ENCODE measurements around the gene CYGB. TPM values are rescaled to one million over a fixed set of nuclear protein-coding genes. Genes with fewer than 3 reads are reported as not detected.

Gene CYGB
- total and polyA plus RNA-seq, 9 of the 15 experiments (the other 6 are each of a cell fraction or from before 2014, with no cell fraction given): 0.08 to 0.95 (median 0.18) TPM; not detected in 5

DNA sequence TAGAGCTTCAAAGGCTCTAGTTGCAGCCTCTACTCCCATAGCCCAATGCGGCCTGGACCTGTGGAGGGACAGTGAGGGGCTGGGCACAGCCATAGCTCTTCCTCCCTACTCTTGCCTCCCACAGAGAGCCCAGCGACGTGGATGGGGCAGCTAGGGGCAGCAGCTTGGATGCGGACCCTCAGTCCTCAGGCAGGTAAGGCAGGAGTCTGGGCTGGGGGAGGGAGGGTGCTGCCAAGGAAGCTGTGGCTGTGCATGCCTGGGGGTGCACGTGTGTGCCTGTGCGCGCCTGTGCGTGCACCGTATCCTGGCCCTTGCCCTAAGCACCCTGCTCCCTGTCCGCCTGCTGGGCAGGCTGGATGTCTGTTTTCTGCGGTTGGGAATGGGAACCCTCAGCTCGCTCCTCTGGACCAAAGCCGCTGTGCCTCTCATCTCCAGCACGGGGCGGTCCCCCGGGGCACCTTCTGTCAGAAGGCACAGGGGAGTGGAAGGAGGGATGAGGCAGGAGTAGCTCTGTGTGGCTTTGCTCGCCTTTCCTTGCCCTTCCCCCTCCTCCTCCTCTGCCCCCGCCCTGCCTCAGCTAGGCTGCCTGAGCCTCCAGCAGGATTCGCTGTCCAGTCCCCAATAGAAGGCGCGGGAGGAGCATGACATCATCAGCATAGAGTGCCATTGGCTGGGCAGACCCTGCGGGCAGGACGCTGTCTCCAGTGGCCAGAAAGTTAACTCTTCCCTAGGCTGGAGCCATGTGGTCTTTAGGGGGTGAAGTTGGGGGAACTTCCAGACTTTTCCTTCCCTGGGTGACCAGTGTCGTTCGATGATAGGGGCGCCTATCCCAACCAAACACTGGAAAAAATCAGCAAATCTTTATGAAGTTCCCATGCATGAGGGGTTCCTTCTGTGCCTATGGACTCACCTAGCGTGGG is 3.1 kb upstream of the CYGB start (continued):
- TF ChIP-seq RBM39 (optimal IDR thresholded peaks at IDR 0.05; ENCODE audit: low read depth, low read length) (no peak), EGR1 (conservative IDR thresholded peaks at IDR 0.05) (peak; percentile 70), ARNT (IDR thresholded peaks at IDR 0.05) (0 out of 4 replicates have a peak, but pooled peaks of 1 of the 2 experiments have one; percentile 12), PTBP1 (IDR thresholded peaks at IDR 0.05; ENCODE audit: low read depth, low read length) (no peak), KLF10 (CRISPR knock-in tag; IDR thresholded peaks at IDR 0.05) (no peak), HMG20A (CRISPR knock-in tag; conservative IDR thresholded peaks at IDR 0.05) (no peak), ZNF175 (CRISPR knock-in tag; IDR thresholded peaks at IDR 0.05; ENCODE audit: low read depth) (no peak; the same call in 1 of the 2 replicates), ZNF12 (CRISPR knock-in tag; IDR thresholded peaks at IDR 0.05) (0 out of 2 replicates have a peak, but pooled peaks have one; percentile 74), ZNF174 (CRISPR knock-in tag; IDR thresholded peaks at IDR 0.05) (no peak), MYBL2 (IDR thresholded peaks at IDR 0.05; ENCODE audit: low read depth) (no peak), MYBL2 (CRISPR knock-in tag; IDR thresholded peaks at IDR 0.05; ENCODE audit: borderline replicate concordance) (no peak), GABPB1 (CRISPR knock-in tag; IDR thresholded peaks at IDR 0.05) (peak; percentile 68), SP1 (CRISPR knock-in tag; IDR thresholded peaks at IDR 0.05) (peak; percentile 36; the same call in 1 of the 2 replicates), ZNF507 (tag; conservative IDR thresholded peaks at IDR 0.05) (no peak), POLR2AphosphoS5 (IDR thresholded peaks at IDR 0.05; ENCODE audit: control insufficient read depth, insufficient read depth, low read depth, low read length) (no peak), POU5F1 (IDR thresholded peaks at IDR 0.05; ENCODE audit: borderline replicate concordance, low read depth, low read length, partially characterized antibody) (no peak), ZFP1 (CRISPR knock-in tag; IDR thresholded peaks at IDR 0.05) (no peak)
- TF ChIP-seq, protein P1, sequence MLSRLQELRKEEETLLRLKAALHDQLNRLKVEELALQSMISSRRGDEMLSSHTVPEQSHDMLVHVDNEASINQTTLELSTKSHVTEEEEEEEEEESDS (CRISPR knock-in tag; IDR thresholded peaks at IDR 0.05): no peak
- TF ChIP-seq, protein P2, sequence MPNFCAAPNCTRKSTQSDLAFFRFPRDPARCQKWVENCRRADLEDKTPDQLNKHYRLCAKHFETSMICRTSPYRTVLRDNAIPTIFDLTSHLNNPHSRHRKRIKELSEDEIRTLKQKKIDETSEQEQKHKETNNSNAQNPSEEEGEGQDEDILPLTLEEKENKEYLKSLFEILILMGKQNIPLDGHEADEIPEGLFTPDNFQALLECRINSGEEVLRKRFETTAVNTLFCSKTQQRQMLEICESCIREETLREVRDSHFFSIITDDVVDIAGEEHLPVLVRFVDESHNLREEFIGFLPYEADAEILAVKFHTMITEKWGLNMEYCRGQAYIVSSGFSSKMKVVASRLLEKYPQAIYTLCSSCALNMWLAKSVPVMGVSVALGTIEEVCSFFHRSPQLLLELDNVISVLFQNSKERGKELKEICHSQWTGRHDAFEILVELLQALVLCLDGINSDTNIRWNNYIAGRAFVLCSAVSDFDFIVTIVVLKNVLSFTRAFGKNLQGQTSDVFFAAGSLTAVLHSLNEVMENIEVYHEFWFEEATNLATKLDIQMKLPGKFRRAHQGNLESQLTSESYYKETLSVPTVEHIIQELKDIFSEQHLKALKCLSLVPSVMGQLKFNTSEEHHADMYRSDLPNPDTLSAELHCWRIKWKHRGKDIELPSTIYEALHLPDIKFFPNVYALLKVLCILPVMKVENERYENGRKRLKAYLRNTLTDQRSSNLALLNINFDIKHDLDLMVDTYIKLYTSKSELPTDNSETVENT (CRISPR knock-in tag; IDR thresholded peaks at IDR 0.05): no peak
- TF ChIP-seq, protein P3, sequence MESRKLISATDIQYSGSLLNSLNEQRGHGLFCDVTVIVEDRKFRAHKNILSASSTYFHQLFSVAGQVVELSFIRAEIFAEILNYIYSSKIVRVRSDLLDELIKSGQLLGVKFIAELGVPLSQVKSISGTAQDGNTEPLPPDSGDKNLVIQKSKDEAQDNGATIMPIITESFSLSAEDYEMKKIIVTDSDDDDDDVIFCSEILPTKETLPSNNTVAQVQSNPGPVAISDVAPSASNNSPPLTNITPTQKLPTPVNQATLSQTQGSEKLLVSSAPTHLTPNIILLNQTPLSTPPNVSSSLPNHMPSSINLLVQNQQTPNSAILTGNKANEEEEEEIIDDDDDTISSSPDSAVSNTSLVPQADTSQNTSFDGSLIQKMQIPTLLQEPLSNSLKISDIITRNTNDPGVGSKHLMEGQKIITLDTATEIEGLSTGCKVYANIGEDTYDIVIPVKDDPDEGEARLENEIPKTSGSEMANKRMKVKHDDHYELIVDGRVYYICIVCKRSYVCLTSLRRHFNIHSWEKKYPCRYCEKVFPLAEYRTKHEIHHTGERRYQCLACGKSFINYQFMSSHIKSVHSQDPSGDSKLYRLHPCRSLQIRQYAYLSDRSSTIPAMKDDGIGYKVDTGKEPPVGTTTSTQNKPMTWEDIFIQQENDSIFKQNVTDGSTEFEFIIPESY (CRISPR knock-in tag; IDR thresholded peaks at IDR 0.05): no peak
- TF ChIP-seq, protein P4, sequence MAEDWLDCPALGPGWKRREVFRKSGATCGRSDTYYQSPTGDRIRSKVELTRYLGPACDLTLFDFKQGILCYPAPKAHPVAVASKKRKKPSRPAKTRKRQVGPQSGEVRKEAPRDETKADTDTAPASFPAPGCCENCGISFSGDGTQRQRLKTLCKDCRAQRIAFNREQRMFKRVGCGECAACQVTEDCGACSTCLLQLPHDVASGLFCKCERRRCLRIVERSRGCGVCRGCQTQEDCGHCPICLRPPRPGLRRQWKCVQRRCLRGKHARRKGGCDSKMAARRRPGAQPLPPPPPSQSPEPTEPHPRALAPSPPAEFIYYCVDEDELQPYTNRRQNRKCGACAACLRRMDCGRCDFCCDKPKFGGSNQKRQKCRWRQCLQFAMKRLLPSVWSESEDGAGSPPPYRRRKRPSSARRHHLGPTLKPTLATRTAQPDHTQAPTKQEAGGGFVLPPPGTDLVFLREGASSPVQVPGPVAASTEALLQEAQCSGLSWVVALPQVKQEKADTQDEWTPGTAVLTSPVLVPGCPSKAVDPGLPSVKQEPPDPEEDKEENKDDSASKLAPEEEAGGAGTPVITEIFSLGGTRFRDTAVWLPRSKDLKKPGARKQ (CRISPR knock-in tag; IDR thresholded peaks at IDR 0.05): no peak

Data from K562 (cell line).